Prostate gland (tissue), 2 donors: Measurements from ENCODE around the gene PNPLA5. TPM values are rescaled to one million over a fixed set of nuclear protein-coding genes. Genes with fewer than 3 reads are reported as not detected.

ENCODE experiments used
- DNase-seq: peaks from one replicate; pipeline ENCODE4 v3.0.0-alpha.2; 2019; ENCODE audit warnings: low spot score
- H3K27ac ChIP-seq, 2 donors: fragments of 200-600 bp; sonication (generic); 2 replicates each; pipeline ENCODE4 v1.5.1; 2017 to 2019
- H3K27me3 ChIP-seq: fragments of 200-600 bp; sonication (generic); replicated peaks from 2 replicates; pipeline ENCODE4 v1.5.1; 2019; ENCODE audit not compliant: insufficient read depth
- H3K36me3 ChIP-seq, 2 donors: fragments of 200-600 bp; sonication (generic); 1 replicate in 1 of 2; 2 replicates in 1 of 2; pipeline versions ENCODE4 v1.5.1 to v1.8.1; 2017 to 2019
- H3K4me1 ChIP-seq: fragments of 200-600 bp; sonication (generic); replicated peaks from 2 replicates; pipeline ENCODE4 v1.5.1; 2019
- H3K4me3 ChIP-seq, 2 donors: fragments of 200-600 bp; sonication (generic); 2 replicates each; pipeline ENCODE4 v1.5.1; 2017 to 2019
- H3K9me3 ChIP-seq: fragments of 200-600 bp; sonication (generic); 2 replicates; pipeline ENCODE4 v1.5.1; 2017
- CTCF ChIP-seq, 4 experiments: fragments of 200-600 bp in 2 of 4; fragments of 450-650 bp in 2 of 4; sonication (generic) in 2 of 4; IDR thresholded peaks; 1 replicate in 3 of 4; 2 replicates in 1 of 4; pipeline ENCODE4 v1.5.1; 2016 to 2019; ENCODE audit warnings: antibody characterized with exemption in 4 of 4, mild to moderate bottlenecking in 2 of 4, moderate library complexity in 2 of 4
- POLR2A ChIP-seq: fragments of 450-650 bp; IDR thresholded peaks from one replicate; pipeline ENCODE4 v1.6.1; 2016; ENCODE audit warnings: antibody characterized with exemption, mild to moderate bottlenecking
- POLR2AphosphoS5 ChIP-seq: sonication (generic); formaldehyde crosslinking; IDR thresholded peaks from one replicate; pipeline ENCODE4 v1.6.1; 2017; ENCODE audit warnings: antibody characterized with exemption
- WGBS: methylation state at CpG from one replicate; pipeline ENCODE4 v1.1.5; 2018; 5-methylcytosine and 5-hydroxymethylcytosine counted together
- intact Hi-C: fragments of 100-400 bp; cut with DNase I; formaldehyde crosslinking; loops from one replicate; pipeline ENCODE4 v1.14.2; 2022
- total RNA-seq, 2 donors: library from RNA; depleted of rRNA; stranded (reverse); fragments of >200 nt; gene quantifications; one replicate each; pipeline ENCODE4 v1.1.0, GENCODE V29; 2016

Gene PNPLA5
- total RNA-seq, 2 donors from 2014 or later: not detected

- intact Hi-C loops: no loop called here
- DNase-seq: no peak
- Histone ChIP-seq H3K27me3 (peaks cover 16% of the 10 kb centered on the region), H3K4me1 (no peaks in the 10 kb centered on the region), H3K9me3 (no peaks in the 10 kb centered on the region), H3K36me3 (no peaks in the 10 kb centered on the region), H3K27ac (no peak overlapping the region), H3K4me3 (no peak overlapping the region)
- no peak for TF ChIP-seq CTCF (IDR thresholded peaks at IDR 0.05)
- no peak for TF ChIP-seq POLR2A
- TF ChIP-seq POLR2AphosphoS5: no peak
- WGBS: 46% methylated on average over 11 of the region's 11 CpGs
Observed at GRCh38 chr22:43862882-43863202, 29.0 kb downstream of the PNPLA5 start.

GRCh38 chr22:43862074-43862881 lies 29.5 kb downstream of the PNPLA5 start, which contains the start of gene SULT4A1:
Gene SULT4A1, minus strand, starts transcription at chr22:43862513. Its CDS starts 131 bp downstream, at chr22:43862382.
- H3K9me3 ChIP-seq: no peaks in the 10 kb centered on the region
- intact Hi-C loops: no loop called here
- DNase-seq: no peak
- no peak within 1 kb of the TSS for H3K4me3 ChIP-seq
- H3K36me3 ChIP-seq: no peaks in the 10 kb centered on the region
- TF ChIP-seq POLR2A (no peak), POLR2AphosphoS5 (no peak)
- WGBS: 3% methylated on average over 65 of the region's 121 CpGs
- H3K27me3 ChIP-seq: peaks cover 16% of the 10 kb centered on the region
- H3K27ac ChIP-seq: no peak within 1 kb of the TSS
- H3K4me1 ChIP-seq: no peaks in the 10 kb centered on the region

GRCh38 chr22:43861529-43861928 lies 30.3 kb downstream of the PNPLA5 start:
- Histone ChIP-seq H3K4me1 (no peaks in the 10 kb centered on the region), H3K9me3 (no peaks in the 10 kb centered on the region), H3K27ac (no peak overlapping the region), H3K36me3 (no peaks in the 10 kb centered on the region), H3K27me3 (peaks cover 16% of the 10 kb centered on the region), H3K4me3 (no peak overlapping the region)
- 57% methylated on average over 9 of the region's 9 CpGs for WGBS
- DNase-seq: no peak
- no peak for TF ChIP-seq CTCF (IDR thresholded peaks at IDR 0.05)
- TF ChIP-seq POLR2A: no peak
- no peak for TF ChIP-seq POLR2AphosphoS5
- intact Hi-C loops: no loop called here

GRCh38 chr22:43860831-43861230 lies 31.0 kb downstream of the PNPLA5 start:
- no peaks in the 10 kb centered on the region for H3K4me1 ChIP-seq
- WGBS: 84% methylated on average over 12 of the region's 12 CpGs
- DNase-seq: no peak
- TF ChIP-seq CTCF (IDR thresholded peaks at IDR 0.05) (no peak), POLR2A (no peak), POLR2AphosphoS5 (no peak)
- no peak overlapping the region for H3K4me3 ChIP-seq
- H3K36me3 ChIP-seq: no peaks in the 10 kb centered on the region
- H3K9me3 ChIP-seq: no peaks in the 10 kb centered on the region
- intact Hi-C loops: no loop called here
- H3K27me3 ChIP-seq: peaks cover 16% of the 10 kb centered on the region
- no peak overlapping the region for H3K27ac ChIP-seq

- intact Hi-C loops: no loop called here
- Histone ChIP-seq H3K27me3 (peaks cover 16% of the 10 kb centered on the region), H3K4me1 (no peaks in the 10 kb centered on the region), H3K27ac (no peak overlapping the region), H3K4me3 (no peak overlapping the region), H3K9me3 (no peaks in the 10 kb centered on the region), H3K36me3 (no peaks in the 10 kb centered on the region)
- TF ChIP-seq POLR2A: no peak
- no peak for TF ChIP-seq CTCF (IDR thresholded peaks at IDR 0.05)
- no peak for TF ChIP-seq POLR2AphosphoS5
- 87% methylated on average over 11 of the region's 11 CpGs for WGBS
- no peak for DNase-seq
Observed at GRCh38 chr22:43860126-43860525, 31.7 kb downstream of the PNPLA5 start.
